ENCODE data around the gene INSC. TPM values are rescaled to one million over a fixed set of nuclear protein-coding genes. Genes with fewer than 3 reads are reported as not detected.

Gene INSC
- total and polyA plus RNA-seq, 9 of the 15 experiments (the other 6 are each of a cell fraction or from before 2014, with no cell fraction given), result not detected

GRCh38 chr11:15095736-15096228 lies 18.9 kb upstream of the INSC start:
- H3K36me3 ChIP-seq (ENCODE audit: control insufficient read depth, insufficient read depth, low read length), result no peaks in the 10 kb centered on the region
- intact Hi-C loops (cut with micrococcal nuclease), result no loop called here
- no peaks in the 10 kb centered on the region for H3K4me1 ChIP-seq (replicated peaks in 1 of 2; ENCODE audit: control insufficient read depth in 2 of 2, insufficient read depth in 2 of 2, low read length in 2 of 2)
- FAIRE-seq (no peak), DNase-seq (ENCODE audit: extremely low read depth in 1 of 4, low spot score in 3 of 4) (no peak), ATAC-seq (no peak)
- no peak overlapping the region for H3K4me2 ChIP-seq (ENCODE audit: insufficient read depth, low read length)
- no peak overlapping the region for H3K4me3 ChIP-seq
- CTCF ChIA-PET (ENCODE audit: low intra/inter-chr PET ratio), result no interaction called here
- no peak overlapping the region for H2AFZ ChIP-seq (ENCODE audit: low read depth, low read length)
- no TSS peak for BruUV-seq (replicated peaks)
- no peak overlapping the region for H3K27ac ChIP-seq (ENCODE audit: extremely low read depth, low read depth, low read length)
- H3K9ac ChIP-seq (ENCODE audit: insufficient read depth in 1 of 2, low read depth in 2 of 2, low read length in 2 of 2), result no peak overlapping the region
- WGBS (ENCODE audit: insufficient coverage, low coverage, missing lambda C conversion rate), result 0% methylated on average over 2 of the region's 2 CpGs
- no peak for TF ChIP-seq FOSL1 (tag; conservative IDR thresholded peaks at IDR 0.05)
- no peak for TF ChIP-seq EGR1 (conservative IDR thresholded peaks at IDR 0.05)
- no peak for TF ChIP-seq NFE2L1 (tag; IDR thresholded peaks at IDR 0.05; ENCODE audit: borderline replicate concordance, low read depth)
- no peak for TF ChIP-seq POU5F1 (IDR thresholded peaks at IDR 0.05; ENCODE audit: borderline replicate concordance, low read depth, low read length, partially characterized antibody)
- no peak for TF ChIP-seq ZFX (CRISPR knock-in tag; IDR thresholded peaks at IDR 0.05)
- TF ChIP-seq RBM14 (IDR thresholded peaks at IDR 0.05; ENCODE audit: borderline replicate concordance, insufficient read depth, low read depth, low read length), result no peak
- no peak for TF ChIP-seq ZFP30 (CRISPR knock-in tag; IDR thresholded peaks at IDR 0.05; ENCODE audit: borderline replicate concordance)
- TF ChIP-seq PYGO2 (tag; IDR thresholded peaks at IDR 0.05), result no peak
- no peaks in the 10 kb centered on the region for H4K20me1 ChIP-seq (replicated peaks; ENCODE audit: control insufficient read depth, insufficient read depth, low read length)
- no peaks in the 10 kb centered on the region for H3K27me3 ChIP-seq (ENCODE audit: control insufficient read depth in 2 of 2, insufficient read depth in 2 of 2, low read length in 2 of 2)
- in situ Hi-C loops (cut with MboI), result no loop called here
- POLR2A ChIA-PET, result interaction anchor here (1.2 kb wide), 1 partner anchor 11 kb away, joined by 3 read pairs; no protein-coding TSS in a partner anchor
- no peaks in the 10 kb centered on the region for H3K79me2 ChIP-seq (ENCODE audit: control insufficient read depth, insufficient read depth, low read length)
- no peaks in the 10 kb centered on the region for H3K9me3 ChIP-seq (replicated peaks; ENCODE audit: control insufficient read depth, insufficient read depth, low read depth, low read length)
- no peaks in the 10 kb centered on the region for H3K9me1 ChIP-seq (ENCODE audit: control insufficient read depth, insufficient read depth, low read length)
